Skeletal muscle satellite cell (primary cell): ENCODE data around the gene TAAR9.
A peak's percentile ranks its signal among the peaks of the same experiment; 100 is the strongest.

Source experiments
- H3K27me3 ChIP-seq: 2 replicates; pipeline ENCODE4 v1.7.0; 2013; ENCODE audit warnings: low read length; ENCODE audit not compliant: control insufficient read depth, insufficient read depth
- H3K36me3 ChIP-seq: 2 replicates; pipeline ENCODE4 v1.7.0; 2013; ENCODE audit warnings: mild to moderate bottlenecking, control low read depth, low read length; ENCODE audit not compliant: insufficient read depth
- H3K4me1 ChIP-seq: 2 replicates; pipeline ENCODE4 v1.7.0; 2013; ENCODE audit warnings: low read length; ENCODE audit not compliant: control insufficient read depth, insufficient read depth
- H3K4me2 ChIP-seq: 2 replicates; pipeline ENCODE4 v1.7.0; 2013; ENCODE audit warnings: mild to moderate bottlenecking, low read length
- H3K4me3 ChIP-seq: 2 replicates; pipeline ENCODE4 v1.7.0; 2013; ENCODE audit warnings: low read length
- H3K9ac ChIP-seq: 2 replicates; pipeline ENCODE4 v1.7.0; 2013; ENCODE audit warnings: mild to moderate bottlenecking, low read depth, low read length, moderate library complexity
- H3K9me3 ChIP-seq: replicated peaks from 2 replicates; pipeline ENCODE4 v1.7.0; 2013; ENCODE audit warnings: mild to moderate bottlenecking, control low read depth, low read length

The TAAR9 gene

GRCh38 chr6:132504757-132505156, 33.3 kb upstream of the TAAR9 start:
- no peak overlapping the region for H3K4me2 ChIP-seq
- H3K36me3 ChIP-seq: peaks cover 26% of the 10 kb centered on the region
- no peaks in the 10 kb centered on the region for H3K4me1 ChIP-seq
- no peaks in the 10 kb centered on the region for H3K9me3 ChIP-seq
- H3K9ac ChIP-seq: no peak overlapping the region
- no peak overlapping the region for H3K4me3 ChIP-seq
- H3K27me3 ChIP-seq: no peaks in the 10 kb centered on the region

- Histone ChIP-seq H3K4me1 (no peaks in the 10 kb centered on the region), H3K27me3 (no peaks in the 10 kb centered on the region), H3K4me3 (no peak overlapping the region), H3K36me3 (peaks cover 22% of the 10 kb centered on the region), H3K9me3 (no peaks in the 10 kb centered on the region), H3K4me2 (no peak overlapping the region), H3K9ac (no peak overlapping the region)
Observed at GRCh38 chr6:132505158-132505557, 32.9 kb upstream of the TAAR9 start.

GRCh38 chr6:132506461-132506860, 31.6 kb upstream of the TAAR9 start:
- Histone ChIP-seq H3K4me1 (peaks cover 11% of the 10 kb centered on the region), H3K4me3 (no peak overlapping the region), H3K36me3 (peaks cover 13% of the 10 kb centered on the region), H3K9me3 (no peaks in the 10 kb centered on the region), H3K27me3 (no peaks in the 10 kb centered on the region), H3K4me2 (no peak overlapping the region), H3K9ac (no peak overlapping the region)

GRCh38 chr6:132506869-132507808, 30.9 kb upstream of the TAAR9 start:
- peaks cover 7% of the 10 kb centered on the region for H3K36me3 ChIP-seq
- no peak overlapping the region for H3K9ac ChIP-seq
- no peak overlapping the region for H3K4me3 ChIP-seq
- peaks cover 11% of the 10 kb centered on the region for H3K4me1 ChIP-seq
- H3K27me3 ChIP-seq: no peaks in the 10 kb centered on the region
- no peak overlapping the region for H3K4me2 ChIP-seq
- H3K9me3 ChIP-seq: no peaks in the 10 kb centered on the region

- Histone ChIP-seq H3K4me3 (peak overlapping the region; percentile 94), H3K4me2 (peak overlapping the region; percentile 86), H3K9ac (peak overlapping the region; percentile 86), H3K4me1 (peaks cover 27% of the 10 kb centered on the region), H3K27me3 (peaks cover under 1% of the 10 kb centered on the region), H3K36me3 (peaks cover 6% of the 10 kb centered on the region), H3K9me3 (no peaks in the 10 kb centered on the region)
Observed at GRCh38 chr6:132511210-132511830, 26.8 kb upstream of the TAAR9 start.

GRCh38 chr6:132511831-132512220, 26.3 kb upstream of the TAAR9 start:
- H3K9ac ChIP-seq: peak overlapping the region; percentile 86
- H3K9me3 ChIP-seq: no peaks in the 10 kb centered on the region
- H3K36me3 ChIP-seq: peaks cover 6% of the 10 kb centered on the region
- H3K4me3 ChIP-seq: peak overlapping the region; percentile 94
- peak overlapping the region; percentile 86 for H3K4me2 ChIP-seq
- peaks cover 27% of the 10 kb centered on the region for H3K4me1 ChIP-seq
- peaks cover 4% of the 10 kb centered on the region for H3K27me3 ChIP-seq

- no peaks in the 10 kb centered on the region for H3K9me3 ChIP-seq
- H3K27me3 ChIP-seq: peaks cover 4% of the 10 kb centered on the region
- H3K36me3 ChIP-seq: peaks cover 6% of the 10 kb centered on the region
- H3K9ac ChIP-seq: peak overlapping the region; percentile 86
- H3K4me2 ChIP-seq: peak overlapping the region; percentile 86
- peaks cover 27% of the 10 kb centered on the region for H3K4me1 ChIP-seq
- H3K4me3 ChIP-seq: peak overlapping the region; percentile 94
Observed at GRCh38 chr6:132512342-132512637, 25.8 kb upstream of the TAAR9 start.

- Histone ChIP-seq H3K9me3 (no peaks in the 10 kb centered on the region), H3K27me3 (peaks cover 4% of the 10 kb centered on the region), H3K36me3 (peaks cover 5% of the 10 kb centered on the region), H3K9ac (peak within 1 kb of the TSS; percentile 86), H3K4me1 (peaks cover 27% of the 10 kb centered on the region), H3K4me3 (peak within 1 kb of the TSS; percentile 94), H3K4me2 (peak within 1 kb of the TSS; percentile 86)
Observed at GRCh38 chr6:132512638-132513632, 25.1 kb upstream of the TAAR9 start, which contains the start of gene STX7. TSS of gene STX7 (minus strand) at chr6:132513116. CDS start at chr6:132503530, 9,586 bp downstream.

- no peak overlapping the region for H3K4me3 ChIP-seq
- H3K4me2 ChIP-seq: no peak overlapping the region
- peaks cover 27% of the 10 kb centered on the region for H3K4me1 ChIP-seq
- H3K27me3 ChIP-seq: peaks cover 4% of the 10 kb centered on the region
- no peaks in the 10 kb centered on the region for H3K9me3 ChIP-seq
- H3K9ac ChIP-seq: no peak overlapping the region
- no peaks in the 10 kb centered on the region for H3K36me3 ChIP-seq
Observed at GRCh38 chr6:132513831-132514545, 24.1 kb upstream of the TAAR9 start.

GRCh38 chr6:132515386-132515785, 22.7 kb upstream of the TAAR9 start:
- Histone ChIP-seq H3K9me3 (no peaks in the 10 kb centered on the region), H3K4me3 (no peak overlapping the region), H3K9ac (no peak overlapping the region), H3K4me2 (no peak overlapping the region), H3K36me3 (no peaks in the 10 kb centered on the region), H3K27me3 (peaks cover 4% of the 10 kb centered on the region), H3K4me1 (peaks cover 27% of the 10 kb centered on the region)
